RWPE2 (cell line): ENCODE measurements around the gene ARID5B.
A peak's percentile ranks its signal among the peaks of the same experiment; 100 is the strongest.

Experiments
- ATAC-seq: fragments of 200-7000 bp; cut with Tn5 transposase; 3 replicates; pipeline ENCODE4 v1.9.1; 2021; ENCODE audit warnings: low read depth
- DNase-seq: peaks from one replicate; pipeline ENCODE4 v3.0.0-alpha.2; 2020; ENCODE audit warnings: low spot score
- H3K27ac ChIP-seq: fragments of 450-650 bp; 2 replicates; pipeline ENCODE4 v1.5.1; 2017; ENCODE audit warnings: mild to moderate bottlenecking; ENCODE audit not compliant: poor library complexity, severe bottlenecking
- H3K27me3 ChIP-seq: fragments of 250-450 bp; sonication (Bioruptor Pico); 2 replicates; pipeline ENCODE4 v1.5.1; 2021; ENCODE audit warnings: mild to moderate bottlenecking, moderate library complexity; ENCODE audit not compliant: insufficient read depth, poor library complexity, severe bottlenecking
- H3K36me3 ChIP-seq: fragments of 250-450 bp; sonication (Bioruptor Pico); 2 replicates; pipeline ENCODE4 v1.5.1; 2020; ENCODE audit warnings: low read depth, mild to moderate bottlenecking, moderate library complexity
- H3K4me1 ChIP-seq: fragments of 250-450 bp; sonication (Bioruptor Pico); 2 replicates; pipeline ENCODE4 v1.5.1; 2021; ENCODE audit warnings: mild to moderate bottlenecking, moderate library complexity; ENCODE audit not compliant: insufficient read depth, poor library complexity, severe bottlenecking
- H3K4me3 ChIP-seq: fragments of 250-450 bp; sonication (Bioruptor Pico); 2 replicates; pipeline ENCODE4 v1.5.1; 2021; ENCODE audit warnings: mild to moderate bottlenecking, moderate library complexity; ENCODE audit not compliant: severe bottlenecking
- H3K9me3 ChIP-seq: fragments of 250-450 bp; sonication (Bioruptor Pico); 2 replicates; pipeline ENCODE4 v1.5.1; 2021; ENCODE audit warnings: mild to moderate bottlenecking, moderate library complexity; ENCODE audit not compliant: severe bottlenecking
- TF ChIP-seq, protein P1 (sequence below): fragments of 450-650 bp; IDR thresholded peaks from one replicate; pipeline ENCODE4 v1.5.1; 2017; ENCODE audit warnings: mild to moderate bottlenecking, moderate library complexity; ENCODE audit not compliant: poor library complexity, severe bottlenecking

ARID5B gene

DNA sequence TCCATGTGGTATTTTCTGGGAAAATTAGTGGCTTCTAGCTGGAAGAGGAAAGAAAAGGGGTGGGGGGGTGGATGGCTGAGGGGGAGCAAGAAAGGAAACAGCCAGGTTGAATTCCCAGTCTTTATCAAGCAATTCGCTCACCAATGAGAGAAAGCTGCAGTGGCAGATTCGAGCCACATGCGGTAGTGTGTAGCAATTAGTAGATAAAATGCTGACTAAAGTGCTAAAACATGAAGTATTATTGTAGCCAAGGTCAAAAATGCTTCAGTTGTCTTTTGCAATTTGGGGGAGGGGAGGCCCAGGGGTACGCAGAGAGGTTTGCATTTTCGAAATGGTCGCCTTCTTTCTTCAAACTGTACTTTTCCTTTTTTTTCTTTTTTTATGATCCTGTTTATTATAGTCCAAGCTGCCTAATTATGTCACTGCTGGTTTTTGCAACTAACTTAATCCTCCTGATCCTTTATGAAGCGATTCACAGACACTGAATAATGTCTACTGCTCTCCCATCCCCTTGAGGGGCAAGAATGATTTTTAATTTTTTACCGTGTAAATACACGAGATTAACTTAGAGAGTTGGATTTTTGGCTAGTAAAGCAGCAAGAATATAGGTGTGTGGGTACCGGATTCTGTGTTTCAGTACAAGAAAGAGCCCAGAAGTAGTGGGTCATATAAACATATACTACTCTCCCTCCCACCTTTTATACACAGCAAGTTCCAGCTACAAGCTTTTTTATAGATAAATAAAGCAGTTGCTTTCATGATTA, 3.6 kb upstream of the ARID5B start:
- TF ChIP-seq, protein P1, sequence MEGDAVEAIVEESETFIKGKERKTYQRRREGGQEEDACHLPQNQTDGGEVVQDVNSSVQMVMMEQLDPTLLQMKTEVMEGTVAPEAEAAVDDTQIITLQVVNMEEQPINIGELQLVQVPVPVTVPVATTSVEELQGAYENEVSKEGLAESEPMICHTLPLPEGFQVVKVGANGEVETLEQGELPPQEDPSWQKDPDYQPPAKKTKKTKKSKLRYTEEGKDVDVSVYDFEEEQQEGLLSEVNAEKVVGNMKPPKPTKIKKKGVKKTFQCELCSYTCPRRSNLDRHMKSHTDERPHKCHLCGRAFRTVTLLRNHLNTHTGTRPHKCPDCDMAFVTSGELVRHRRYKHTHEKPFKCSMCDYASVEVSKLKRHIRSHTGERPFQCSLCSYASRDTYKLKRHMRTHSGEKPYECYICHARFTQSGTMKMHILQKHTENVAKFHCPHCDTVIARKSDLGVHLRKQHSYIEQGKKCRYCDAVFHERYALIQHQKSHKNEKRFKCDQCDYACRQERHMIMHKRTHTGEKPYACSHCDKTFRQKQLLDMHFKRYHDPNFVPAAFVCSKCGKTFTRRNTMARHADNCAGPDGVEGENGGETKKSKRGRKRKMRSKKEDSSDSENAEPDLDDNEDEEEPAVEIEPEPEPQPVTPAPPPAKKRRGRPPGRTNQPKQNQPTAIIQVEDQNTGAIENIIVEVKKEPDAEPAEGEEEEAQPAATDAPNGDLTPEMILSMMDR, result no peak
- no peaks in the 10 kb centered on the region for H3K9me3 ChIP-seq
- peak overlapping the region; percentile 96 for H3K27ac ChIP-seq
- peaks cover 21% of the 10 kb centered on the region for H3K4me1 ChIP-seq
- no peaks in the 10 kb centered on the region for H3K36me3 ChIP-seq
- DNase-seq (no peak), ATAC-seq (no peak)
- H3K4me3 ChIP-seq, result no peak overlapping the region
- no peaks in the 10 kb centered on the region for H3K27me3 ChIP-seq

DNA sequence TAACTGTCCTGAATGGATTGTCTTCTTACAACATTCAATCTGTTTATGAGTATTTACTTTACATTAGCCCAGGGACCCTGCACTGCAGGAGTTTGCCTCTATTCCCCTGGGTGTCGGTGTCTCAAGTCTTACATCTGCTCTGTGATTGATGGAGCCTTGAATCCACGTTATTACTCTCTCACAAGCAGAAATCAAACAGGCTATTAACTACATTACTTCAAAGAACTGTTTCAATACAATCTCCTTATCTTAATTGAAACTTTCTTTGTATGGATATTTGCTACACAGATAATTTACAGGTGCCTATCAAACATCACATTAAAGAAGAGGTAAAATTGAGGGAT, 3.1 kb upstream of the ARID5B start:
- no peak for ATAC-seq
- H3K27ac ChIP-seq, result peak overlapping the region; percentile 96

DNA sequence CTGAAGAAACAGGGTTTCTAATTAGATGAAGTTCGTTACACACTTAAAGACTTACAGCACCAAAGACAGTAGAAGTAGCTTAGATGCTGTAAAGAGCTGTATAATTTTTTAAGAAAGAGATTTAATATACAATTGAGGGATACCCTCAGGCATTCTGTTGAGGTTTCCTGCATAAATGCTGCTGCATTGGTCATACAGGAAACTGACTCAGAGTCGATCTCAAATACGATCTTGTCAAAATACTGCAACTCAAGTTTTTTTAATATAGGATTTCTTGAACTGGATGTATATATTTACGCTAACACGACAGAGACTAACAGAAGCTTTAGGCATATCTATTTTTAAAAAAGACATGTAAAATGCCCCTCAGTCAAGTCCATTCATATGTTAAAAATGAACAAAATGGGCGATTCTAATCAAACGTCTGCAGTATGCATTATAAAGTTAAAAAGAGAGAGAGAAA, 2.4 kb upstream of the ARID5B start:
- H3K36me3 ChIP-seq, result no peaks in the 10 kb centered on the region
- no peaks in the 10 kb centered on the region for H3K9me3 ChIP-seq
- H3K27me3 ChIP-seq, result no peaks in the 10 kb centered on the region
- H3K27ac ChIP-seq, result peak overlapping the region; percentile 96
- DNase-seq (no peak), ATAC-seq (peak; percentile 50)
- TF ChIP-seq, protein P1, result no peak
- H3K4me1 ChIP-seq, result peaks cover 22% of the 10 kb centered on the region
- H3K4me3 ChIP-seq, result no peak overlapping the region

More for the DNA sequence above, 3.1 kb upstream of the ARID5B start:
- Histone ChIP-seq H3K36me3 (no peaks in the 10 kb centered on the region), H3K4me3 (no peak overlapping the region), H3K27me3 (no peaks in the 10 kb centered on the region), H3K4me1 (peaks cover 21% of the 10 kb centered on the region), H3K9me3 (no peaks in the 10 kb centered on the region)
- no peak for DNase-seq
- TF ChIP-seq, protein P1, result no peak

DNA sequence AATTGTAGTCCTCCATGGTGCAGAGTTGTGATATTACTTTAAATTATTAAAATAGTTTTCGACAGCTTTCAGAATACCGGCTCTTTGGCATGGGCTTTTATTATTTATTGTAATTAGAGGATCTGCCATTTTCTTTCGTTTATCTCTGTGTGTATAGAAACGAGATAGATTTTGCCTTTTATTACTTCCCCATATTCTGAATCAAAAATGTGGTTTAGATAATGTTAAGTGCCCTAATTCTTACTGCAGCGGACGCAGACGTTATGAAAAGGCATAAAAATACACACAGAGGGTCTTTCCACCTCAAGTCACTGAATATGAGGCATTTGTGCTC, 1.9 kb upstream of the ARID5B start:
- TF ChIP-seq, protein P1, result no peak
- DNase-seq (no peak), ATAC-seq (no peak)
- Histone ChIP-seq H3K27me3 (no peaks in the 10 kb centered on the region), H3K27ac (peak overlapping the region; percentile 96), H3K9me3 (no peaks in the 10 kb centered on the region), H3K4me1 (peaks cover 27% of the 10 kb centered on the region), H3K4me3 (peak overlapping the region; percentile 81), H3K36me3 (no peaks in the 10 kb centered on the region)
